Suppressor macrophage (primary cell): ENCODE data around the gene L3MBTL2.
"Not testable (repeated sequence)": the region's sequence is repeated elsewhere in the genome, so short reads cannot be mapped to it uniquely, and the experiment has no call there.

ENCODE experiments used
- DNase-seq, 4 experiments: peaks; one replicate each; pipeline ENCODE4 v3.0.0-alpha.2; 2020 to 2022

Gene L3MBTL2

DNA sequence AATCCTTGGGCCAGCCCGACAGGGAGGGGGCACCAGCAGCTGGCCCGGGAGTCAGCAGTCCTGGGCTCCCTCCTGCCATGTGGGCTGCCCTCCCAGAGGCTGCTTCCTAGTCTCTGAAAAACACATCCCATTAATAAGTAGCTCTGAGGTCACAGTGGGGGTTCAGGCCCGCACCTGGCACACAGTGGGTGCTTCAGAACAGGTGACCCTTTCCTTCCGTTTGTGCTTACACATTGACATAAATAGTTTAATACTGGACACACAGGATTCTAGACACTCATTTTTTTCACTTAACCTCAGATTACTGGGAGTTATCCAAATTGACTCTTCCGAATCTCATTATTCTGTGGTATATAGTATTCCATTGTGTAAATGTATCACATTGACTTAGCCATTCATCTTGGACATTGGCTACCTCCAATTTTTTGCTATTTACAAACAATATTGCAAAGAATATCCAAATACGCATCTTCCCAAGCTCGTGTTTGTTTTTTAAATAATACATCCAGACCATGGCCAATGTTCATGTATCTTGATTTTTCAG, 36.1 kb downstream of the L3MBTL2 start:
- no peak for DNase-seq

DNA sequence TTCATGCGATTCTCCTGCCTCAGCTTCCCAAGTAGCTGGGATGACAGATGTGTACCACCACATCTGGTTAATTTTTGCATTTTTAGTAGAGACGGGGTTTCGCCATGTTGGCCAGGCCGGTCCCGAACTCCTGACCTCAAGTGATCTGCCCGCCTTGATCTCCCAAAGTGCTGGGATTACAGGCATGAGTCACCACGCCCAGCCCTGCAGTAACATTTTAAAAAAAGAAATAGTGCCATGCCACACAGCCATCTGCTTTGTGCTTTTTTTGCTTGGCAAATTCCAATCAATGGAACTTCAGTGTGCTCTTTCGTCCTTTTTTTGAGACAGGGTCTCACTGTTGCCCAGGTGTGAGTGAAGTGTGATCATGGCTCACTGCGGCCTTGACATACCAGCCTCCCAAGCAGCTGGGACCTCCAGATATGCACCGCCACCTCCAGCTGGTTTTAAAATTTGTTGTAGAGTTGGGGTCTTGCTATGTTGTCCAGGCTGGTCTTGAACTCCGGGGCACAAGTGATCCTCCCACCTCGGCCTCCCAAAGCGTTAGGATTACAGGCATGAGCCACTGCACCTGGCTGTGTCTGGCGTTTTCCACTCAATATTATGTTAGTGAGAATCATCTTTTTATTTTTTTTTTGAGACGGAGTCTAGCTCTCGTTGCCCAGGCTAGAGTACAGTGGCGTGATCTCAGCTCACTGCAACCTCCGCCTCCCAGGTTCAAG, 37.4 kb downstream of the L3MBTL2 start:
- no peak for DNase-seq

DNA sequence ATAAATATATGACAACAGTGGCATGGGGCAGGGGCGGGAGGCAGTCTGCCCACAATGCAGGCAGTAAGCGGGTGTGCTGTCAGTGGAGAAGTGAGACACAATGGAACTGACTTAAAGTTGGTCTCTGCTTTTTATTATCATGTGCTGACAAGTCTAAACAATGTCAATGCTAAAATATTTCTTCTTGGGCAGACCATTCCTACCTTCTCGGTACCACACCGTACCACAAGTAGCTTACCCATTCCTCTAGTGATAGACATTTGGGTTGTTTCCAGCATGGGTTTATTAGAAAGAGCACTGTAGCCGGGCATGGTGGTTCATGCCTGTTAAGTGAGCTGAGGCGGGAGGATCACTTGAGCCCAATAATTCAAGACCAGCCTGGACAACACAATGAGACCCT, 38.2 kb downstream of the L3MBTL2 start:
- no peak for DNase-seq

DNA sequence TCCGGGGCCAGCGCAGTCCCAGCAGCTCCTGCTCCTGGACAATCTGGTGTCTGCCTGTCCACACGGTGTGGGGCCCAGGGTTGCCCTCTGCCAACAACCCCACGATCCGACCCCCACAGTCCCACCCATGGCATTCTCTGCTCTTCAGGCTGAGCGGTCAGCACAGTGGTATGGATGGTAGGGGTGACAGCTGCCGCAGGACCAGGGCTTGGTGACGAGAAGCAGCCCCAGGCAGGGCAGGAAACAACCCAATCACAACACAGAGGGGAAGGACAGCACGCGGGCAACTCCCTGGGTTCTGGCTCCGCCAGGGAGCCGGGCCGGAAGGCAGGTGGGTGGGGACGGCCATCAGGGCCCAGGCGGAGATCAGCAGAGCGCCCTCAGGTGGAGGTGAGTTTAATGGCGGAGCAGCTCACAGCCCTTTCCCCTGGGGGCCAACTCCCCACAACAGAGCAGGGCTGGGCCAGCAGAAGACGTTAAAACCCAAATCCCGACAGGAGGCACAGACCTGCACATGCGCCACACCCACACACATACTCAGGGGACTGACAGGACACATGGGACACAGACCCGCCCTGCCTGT, 40.9 kb downstream of the L3MBTL2 start:
- DNase-seq: no peak

DNA sequence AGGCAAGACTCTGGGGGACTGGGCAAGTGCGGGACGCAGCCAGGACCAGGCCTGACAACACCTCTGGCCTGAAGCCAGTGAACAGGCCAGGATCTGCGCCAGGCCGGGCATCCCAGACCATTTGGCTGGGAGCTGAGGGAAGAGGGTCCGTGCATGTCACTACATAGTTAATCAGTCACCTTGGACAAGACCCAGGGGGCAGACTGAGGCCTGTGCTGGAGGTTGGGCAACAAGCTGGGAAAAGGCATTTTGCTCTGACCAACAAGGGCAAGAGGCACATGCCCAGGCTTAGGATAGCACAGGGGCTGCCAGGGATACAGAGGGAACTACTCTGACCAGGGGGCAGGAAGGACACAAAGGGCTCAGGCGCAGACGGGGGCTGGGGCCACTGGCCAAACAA, 42.6 kb downstream of the L3MBTL2 start:
- DNase-seq: no peak

DNA sequence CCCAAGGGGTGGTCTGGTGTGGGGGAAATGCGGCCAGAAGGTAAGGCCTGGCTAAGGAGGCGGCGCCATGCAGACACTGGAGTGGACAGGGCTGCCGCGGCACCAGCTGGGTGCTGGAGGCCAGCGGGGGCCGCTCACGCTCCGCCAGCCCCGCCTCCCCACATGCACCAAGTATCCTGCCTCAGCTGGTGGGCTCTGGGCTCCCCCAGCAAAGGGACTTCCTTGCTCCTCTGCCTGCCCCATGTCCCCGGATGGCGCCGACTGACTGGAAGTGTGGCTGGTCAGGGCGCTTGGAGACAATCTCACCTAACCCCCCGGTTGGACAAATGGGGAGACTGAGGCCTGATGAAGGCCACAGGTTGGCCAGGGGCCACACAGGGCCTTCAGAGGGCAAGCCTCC, 43.2 kb downstream of the L3MBTL2 start:
- DNase-seq: no peak

DNA sequence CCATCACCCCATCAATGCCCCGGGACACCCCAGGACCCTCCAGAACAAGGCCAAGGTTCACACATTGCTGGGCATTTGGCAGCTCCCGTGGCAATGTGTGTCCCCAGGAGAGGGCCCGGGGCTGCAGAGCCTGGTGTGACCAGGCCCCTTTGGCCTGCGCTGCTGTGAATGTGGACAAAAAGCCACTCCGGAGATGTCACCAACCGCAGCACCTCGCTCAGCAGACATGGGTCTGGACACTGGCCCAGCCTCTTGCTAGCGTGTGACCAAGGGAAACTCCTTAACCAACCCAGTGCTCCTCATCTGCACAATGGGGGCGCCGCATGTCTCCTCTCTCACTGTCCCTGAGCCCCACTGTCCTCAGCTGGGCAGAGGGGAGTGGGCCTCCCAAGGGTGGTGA, 43.6 kb downstream of the L3MBTL2 start:
- no peak for DNase-seq

DNA sequence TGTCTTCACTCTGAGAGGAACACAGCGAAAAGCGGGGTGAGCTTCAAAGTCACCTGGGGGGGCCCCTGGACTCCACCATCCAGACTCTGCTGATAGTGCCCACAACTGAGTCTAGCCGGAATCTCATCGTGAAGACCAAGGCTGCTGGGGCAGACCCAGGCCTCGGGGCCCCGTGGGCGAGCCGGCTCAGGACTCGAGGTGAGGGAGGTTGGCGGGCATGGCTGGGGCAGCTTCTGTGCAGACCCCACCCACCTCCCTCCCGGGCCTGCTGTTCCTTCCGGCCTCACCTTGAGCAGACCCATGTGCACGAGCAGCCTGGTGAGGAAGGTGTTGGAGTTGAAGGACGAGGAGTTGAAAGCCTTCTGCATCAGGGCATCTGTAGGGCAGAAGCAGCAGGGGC, 44.3 kb downstream of the L3MBTL2 start:
- no peak for DNase-seq

DNA sequence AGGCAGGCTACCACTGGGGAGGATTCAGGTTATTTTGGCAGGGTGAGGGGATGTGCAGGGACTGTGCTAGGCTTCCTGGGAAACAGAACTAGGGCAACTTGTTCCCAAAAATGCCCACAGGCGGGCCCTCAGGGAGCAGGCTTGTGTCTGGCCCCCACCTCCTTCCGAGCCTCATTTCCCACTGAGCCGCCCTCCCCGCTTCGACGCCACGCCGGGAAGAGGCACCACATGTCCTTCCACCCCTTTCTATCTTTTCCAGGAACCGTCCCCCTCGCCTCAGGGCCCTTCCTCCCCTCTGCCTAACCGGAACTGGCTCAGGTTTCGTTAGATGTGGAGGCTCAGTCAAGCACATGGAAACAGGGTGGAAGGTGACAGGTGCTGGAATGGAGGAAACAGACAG, 45.0 kb downstream of the L3MBTL2 start:
- no peak for DNase-seq

DNA sequence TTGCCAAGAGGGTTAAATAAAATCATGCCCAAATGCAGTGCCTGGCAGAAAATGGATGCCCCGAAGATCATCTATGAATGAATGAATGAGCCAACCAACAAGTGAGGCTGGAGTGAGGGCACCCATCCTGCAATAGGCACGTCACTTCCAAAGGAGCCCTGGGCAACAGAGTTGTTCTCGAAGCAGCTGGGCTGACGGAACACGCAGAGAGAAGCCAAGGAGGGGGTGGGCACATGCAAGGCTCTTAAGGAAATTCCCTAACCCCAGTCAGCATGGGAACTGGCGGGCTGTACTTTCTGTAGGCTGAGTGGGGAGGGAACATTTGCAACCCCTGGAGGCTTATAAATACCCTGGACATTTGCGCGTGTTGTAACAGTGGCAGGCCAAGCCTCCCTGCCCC, 47.3 kb downstream of the L3MBTL2 start:
- no peak for DNase-seq

DNA sequence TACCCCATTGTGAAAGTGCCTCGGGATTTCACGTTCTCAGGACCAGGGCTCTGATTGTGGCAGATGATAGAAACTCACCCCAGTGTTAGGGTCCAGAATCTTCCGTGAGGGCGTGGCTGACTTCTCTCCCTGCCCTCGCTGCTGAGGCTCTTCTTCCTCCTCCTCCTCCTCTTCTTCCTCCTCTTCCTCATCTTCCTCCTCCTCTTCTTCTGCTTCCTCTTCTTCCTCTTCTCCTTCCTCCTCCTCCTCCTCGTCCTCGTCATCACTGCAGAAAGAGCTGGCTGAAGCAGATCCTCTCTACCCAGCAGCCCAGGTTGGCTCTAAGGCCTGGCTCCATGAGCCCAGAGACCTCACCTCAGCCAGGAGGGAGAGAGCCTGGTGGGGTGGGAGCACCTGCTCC, 49.1 kb downstream of the L3MBTL2 start:
- DNase-seq: no peak

DNA sequence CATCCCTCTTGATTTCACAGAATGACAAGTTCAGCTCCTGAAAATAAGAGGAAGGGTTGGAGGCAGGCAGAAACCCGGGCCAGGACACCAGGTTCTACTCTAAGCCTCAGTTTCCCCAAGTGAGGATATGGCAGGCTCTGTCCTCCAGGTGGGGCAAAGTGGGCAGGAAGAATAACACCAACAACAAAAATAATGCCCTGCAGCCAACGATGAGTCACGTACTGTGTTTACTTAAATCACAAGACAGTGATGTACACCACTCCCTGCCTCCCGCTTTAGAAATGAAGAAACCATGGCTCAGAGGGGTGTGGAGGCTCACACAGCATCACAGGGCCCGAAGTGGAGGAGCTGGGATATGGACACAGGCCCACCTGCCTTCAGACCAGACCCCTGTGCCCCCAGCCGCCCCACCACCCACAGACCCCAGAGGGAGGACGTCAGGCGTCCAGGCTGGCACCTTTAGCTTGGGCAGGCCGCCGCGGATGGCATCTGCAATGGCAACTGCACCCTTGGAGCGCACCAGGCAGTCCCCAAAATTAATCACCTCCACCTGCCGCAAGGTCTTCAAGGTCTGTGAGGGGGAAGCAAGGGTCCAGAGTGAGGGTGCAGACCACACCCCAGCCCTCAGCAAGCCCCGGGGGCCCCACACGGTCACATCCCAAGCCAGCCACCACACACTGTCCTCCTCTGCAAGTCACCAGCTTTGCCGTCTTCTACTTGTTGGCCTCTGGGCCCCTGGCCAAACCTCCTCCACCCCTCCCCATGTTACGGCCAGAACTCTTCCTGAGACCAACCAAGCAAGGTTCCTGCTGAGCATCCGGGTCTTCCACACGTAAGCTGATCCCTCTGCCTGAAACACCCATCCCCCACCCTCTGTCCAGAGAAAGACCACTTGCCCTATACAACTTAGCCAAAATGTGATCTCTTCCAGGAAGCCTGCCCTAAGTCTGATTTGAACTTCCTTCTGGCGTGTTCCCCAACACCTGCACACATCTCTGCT, 51.4 kb downstream of the L3MBTL2 start:
- peak in 3 of 4 experiments; percentile 20 to 32 (median 31) for DNase-seq

DNA sequence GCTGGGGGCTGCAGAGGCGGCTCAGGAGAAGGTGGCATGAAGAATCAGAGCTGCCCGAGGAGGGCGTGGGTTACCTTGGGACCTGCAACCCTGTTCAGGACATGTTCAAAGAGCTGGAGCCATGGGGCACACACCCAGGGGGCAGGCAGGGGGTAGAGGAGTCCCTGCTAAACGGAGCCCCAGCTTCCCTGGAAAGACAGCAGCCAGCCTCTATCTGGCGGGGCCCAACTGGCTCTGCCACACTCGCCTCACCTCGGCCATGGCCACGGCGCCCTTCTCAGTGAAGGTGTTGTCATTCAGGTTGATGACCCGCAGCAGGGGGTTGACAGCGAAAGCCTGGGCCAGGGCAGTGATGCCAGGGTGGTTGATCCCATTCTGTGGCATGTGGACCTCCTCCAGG, 52.6 kb downstream of the L3MBTL2 start:
- DNase-seq: no peak

DNA sequence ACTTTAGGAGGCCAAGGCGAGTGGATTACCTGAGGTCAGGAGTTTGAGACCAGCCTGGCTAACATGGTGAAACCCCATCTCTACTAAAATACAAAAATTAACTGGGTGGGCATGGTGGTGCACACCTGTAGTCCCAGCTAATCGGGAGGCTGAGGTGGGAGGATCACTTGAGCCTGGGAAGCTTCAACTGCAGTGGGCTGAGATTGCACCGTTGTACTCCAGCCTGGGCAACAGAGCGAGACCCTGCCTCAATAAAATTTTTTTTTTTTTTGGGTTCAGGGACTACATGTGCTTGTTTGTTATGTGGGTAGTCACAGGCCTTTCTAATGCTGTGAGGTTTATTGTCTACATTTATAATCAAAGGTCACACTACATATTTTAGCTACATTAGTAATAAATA, 54.6 kb downstream of the L3MBTL2 start:
- DNase-seq: not testable (repeated sequence)

DNA sequence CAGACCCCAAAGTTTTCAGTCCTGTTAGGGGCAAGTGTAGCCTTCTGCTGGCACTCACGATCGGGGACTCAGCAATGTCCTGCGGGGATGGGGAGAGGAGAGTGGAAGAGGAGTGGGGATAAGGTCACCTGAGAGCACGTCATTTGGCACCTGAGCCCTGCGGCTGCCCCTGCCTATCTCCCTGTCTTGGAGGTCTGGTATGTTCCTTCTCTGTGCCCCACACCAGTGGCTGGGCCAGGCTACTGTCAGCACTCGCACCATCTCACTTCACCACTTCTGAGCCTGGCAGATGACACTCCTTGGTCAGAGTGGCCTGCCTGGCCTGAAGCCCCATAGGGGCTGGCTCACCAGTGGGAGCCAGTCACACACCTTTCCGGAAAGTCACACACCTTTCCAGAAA, 55.8 kb downstream of the L3MBTL2 start:
- no peak for DNase-seq

DNA sequence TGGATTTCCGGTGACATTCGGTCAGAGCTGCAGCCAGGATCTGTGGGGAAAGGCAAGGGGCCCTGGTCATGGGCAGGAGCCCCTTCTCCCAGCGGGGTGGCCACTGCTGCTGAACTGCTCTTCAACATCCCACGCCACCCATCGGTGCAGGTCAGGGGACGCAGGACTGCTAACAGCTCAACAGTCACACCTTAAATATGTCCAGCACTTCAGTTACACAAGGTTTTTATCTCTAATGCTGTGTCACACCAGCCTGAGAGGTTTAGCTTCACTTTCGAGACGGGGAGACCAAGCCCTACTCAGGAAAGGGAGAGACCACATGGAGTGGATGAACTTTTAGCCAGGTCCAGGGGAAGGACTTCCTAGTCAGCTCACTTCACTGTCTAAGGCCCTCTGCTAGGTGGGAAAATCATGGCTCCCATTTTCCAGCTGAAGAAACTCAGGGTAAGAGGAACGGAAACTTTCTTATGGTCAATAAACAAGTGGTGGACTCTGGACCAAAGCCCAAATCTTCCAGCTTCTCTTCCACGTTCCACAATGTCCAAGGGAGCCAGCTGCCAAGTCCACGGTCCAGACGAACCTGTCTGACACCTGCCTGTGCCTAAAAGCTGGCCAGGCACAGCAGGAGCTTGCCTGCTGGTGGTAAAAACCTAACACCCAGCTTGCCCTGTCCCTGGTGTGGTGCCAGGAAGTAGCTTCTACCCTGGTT, 56.6 kb downstream of the L3MBTL2 start:
- no peak for DNase-seq

DNA sequence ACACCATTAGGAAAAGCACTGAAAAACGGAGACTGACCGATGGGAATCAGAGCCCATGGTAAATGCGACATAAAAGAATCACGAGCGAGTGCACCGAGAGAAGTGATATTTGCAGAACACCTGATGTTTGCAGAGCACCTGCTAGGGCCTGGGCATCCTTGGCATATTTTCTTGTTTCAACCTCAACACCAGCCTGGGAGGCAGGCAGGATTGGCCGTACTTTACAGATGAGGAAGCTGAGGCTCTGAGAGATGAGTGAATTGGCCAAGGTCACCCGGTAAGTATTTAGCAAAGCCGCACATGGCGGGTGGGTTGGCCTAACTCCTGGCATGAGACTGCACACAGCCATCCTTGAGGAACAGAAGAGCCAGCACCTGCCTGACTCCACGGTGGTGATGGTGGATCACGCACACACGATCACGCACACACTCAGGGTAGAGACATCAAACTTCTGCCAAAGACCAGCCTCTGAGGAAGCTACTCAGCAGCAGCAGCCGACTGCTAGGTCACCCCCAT, 57.2 kb downstream of the L3MBTL2 start:
- no peak for DNase-seq

DNA sequence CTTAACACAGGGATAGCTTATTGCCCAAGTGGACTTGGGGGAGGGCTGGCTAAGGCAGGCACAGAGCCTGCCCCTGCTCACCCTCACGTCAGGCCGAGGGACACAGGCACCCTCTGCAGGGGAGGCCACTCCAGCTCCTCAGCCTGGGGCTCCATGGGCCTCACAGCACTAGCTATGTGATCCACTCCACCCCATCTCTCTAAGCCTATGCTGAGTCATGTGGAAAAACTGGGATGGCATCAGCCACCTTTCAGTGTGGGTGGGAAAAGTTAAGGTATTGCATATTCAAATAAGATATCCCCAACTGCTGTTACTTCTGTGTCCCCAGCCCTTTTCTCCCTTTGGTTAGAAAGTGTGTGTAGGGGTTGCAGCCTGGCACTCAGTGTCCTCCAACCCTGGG, 58.6 kb downstream of the L3MBTL2 start:
- DNase-seq: no peak

DNA sequence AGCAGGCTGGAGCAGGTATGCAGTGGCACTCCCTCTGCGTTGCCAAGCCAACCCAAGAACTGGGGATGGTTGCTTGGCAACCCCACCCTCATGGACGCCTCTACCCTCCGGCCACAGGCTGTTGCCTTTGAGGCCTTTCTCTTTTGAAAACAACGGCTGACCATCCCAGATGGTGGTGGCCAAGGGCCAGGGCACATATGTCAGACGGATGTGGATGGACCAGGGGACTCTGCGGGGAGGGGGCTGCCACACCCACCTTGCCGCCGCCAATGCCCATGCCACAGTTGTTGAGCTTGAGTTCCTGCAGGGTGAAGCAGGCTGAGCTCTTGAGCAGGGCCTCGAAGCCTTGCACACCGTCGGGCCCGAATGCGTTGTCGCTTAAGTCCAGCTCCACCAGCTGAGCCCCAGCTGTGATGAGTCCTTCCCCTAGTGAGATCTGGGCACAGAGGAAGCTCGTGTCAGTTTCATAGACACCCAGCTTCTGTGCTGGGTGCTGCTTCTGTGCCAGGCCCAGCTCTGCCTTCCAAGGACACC, 59.4 kb downstream of the L3MBTL2 start:
- no peak for DNase-seq

DNA sequence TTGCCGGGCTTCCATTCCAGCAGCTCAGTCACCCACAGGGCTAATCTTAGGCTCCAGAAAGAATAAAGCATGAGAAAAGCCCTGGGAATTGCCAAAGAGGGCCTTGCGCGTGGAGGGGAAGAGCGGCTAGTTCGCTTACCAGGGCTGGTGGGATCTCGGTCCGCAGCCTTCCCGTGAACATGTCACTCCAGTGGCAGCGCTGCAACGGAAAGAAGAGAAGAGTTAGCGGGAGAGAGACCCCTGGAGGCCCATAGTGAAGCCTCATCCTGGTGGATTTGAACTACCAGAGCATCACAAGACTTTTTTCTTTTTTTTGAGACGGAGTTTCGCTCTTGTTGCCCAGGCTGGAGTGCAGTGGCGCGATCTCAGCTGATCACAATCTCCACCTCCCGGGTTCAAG, 62.8 kb downstream of the L3MBTL2 start:
- DNase-seq: no peak

DNA sequence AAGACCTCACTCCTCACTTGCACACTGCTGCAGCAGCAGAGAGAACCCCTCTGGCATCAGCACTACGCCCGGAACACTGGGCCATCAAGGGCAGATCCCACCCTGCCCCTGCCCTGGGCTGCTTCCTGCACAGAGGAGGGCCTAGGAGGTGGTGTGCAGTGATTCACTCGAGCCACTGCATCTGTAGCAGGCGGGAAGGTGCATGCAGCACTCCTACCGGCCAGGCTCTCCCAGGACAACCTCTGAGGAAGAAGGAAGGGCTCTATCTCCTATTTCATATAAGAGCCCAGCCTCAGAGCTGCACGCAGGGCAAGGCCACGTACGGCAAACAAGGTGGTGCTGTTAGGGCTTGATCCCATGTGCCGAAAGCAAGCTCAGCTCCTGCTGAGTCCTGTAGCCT, 66.7 kb downstream of the L3MBTL2 start:
- no peak for DNase-seq

DNA sequence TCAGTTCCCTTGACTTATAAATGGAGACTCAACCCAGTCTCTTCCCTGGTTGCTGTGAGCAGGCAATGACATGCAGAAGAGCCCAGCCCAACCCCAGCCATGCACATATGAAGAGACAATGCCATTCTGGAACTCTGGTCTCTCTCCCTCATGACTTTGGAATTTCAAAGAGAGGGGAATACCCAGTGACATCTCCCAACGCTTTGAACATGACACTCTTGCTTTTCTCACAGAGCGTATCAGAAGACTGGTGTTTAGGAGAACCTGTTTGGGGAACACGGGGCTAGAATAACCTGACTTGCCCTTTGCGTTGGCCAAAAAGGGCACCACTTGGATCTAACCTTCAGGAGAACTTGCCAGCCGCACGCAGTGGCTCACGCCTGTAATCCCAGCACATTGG, 68.0 kb downstream of the L3MBTL2 start:
- no peak for DNase-seq
